Measurements from ENCODE around the gene MIXL1.

DNA sequence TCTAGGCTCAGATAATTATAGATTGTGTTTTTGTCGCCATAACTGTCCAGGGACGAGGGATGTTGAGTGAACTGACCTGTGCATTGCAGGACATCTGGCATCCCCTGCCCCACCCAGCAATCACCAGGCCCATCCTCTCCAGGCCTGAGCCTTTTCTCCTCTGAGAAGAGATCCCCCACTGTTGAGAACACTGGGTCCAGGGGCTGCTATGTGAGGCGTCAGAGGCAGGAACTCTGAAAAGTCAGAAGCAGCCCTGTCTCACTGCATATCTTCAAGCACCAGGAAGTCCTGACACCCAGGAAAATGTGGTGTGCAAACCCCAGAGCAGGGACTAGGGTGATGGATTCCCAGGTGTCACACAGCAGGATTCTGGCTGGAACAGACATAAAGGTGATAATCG, 19.8 kb upstream of the MIXL1 start:
- TF ChIP-seq, protein P1, sequence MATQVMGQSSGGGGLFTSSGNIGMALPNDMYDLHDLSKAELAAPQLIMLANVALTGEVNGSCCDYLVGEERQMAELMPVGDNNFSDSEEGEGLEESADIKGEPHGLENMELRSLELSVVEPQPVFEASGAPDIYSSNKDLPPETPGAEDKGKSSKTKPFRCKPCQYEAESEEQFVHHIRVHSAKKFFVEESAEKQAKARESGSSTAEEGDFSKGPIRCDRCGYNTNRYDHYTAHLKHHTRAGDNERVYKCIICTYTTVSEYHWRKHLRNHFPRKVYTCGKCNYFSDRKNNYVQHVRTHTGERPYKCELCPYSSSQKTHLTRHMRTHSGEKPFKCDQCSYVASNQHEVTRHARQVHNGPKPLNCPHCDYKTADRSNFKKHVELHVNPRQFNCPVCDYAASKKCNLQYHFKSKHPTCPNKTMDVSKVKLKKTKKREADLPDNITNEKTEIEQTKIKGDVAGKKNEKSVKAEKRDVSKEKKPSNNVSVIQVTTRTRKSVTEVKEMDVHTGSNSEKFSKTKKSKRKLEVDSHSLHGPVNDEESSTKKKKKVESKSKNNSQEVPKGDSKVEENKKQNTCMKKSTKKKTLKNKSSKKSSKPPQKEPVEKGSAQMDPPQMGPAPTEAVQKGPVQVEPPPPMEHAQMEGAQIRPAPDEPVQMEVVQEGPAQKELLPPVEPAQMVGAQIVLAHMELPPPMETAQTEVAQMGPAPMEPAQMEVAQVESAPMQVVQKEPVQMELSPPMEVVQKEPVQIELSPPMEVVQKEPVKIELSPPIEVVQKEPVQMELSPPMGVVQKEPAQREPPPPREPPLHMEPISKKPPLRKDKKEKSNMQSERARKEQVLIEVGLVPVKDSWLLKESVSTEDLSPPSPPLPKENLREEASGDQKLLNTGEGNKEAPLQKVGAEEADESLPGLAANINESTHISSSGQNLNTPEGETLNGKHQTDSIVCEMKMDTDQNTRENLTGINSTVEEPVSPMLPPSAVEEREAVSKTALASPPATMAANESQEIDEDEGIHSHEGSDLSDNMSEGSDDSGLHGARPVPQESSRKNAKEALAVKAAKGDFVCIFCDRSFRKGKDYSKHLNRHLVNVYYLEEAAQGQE (IDR thresholded peaks at IDR 0.05; ENCODE audit: low read depth) = no peak
- TF ChIP-seq TEAD4 (IDR thresholded peaks at IDR 0.05) (no peak), TAF1 (IDR thresholded peaks at IDR 0.05; ENCODE audit: low read depth) (no peak), EP300 (IDR thresholded peaks at IDR 0.05; ENCODE audit: borderline replicate concordance) (no peak), ZBTB7A (IDR thresholded peaks at IDR 0.05; ENCODE audit: low read depth) (no peak), EGR1 (IDR thresholded peaks at IDR 0.05) (no peak), CEBPB (IDR thresholded peaks at IDR 0.05) (no peak), YY1 (IDR thresholded peaks at IDR 0.05; ENCODE audit: low read depth) (no peak), FOXM1 (IDR thresholded peaks at IDR 0.05; ENCODE audit: borderline replicate concordance, low read depth) (no peak), NFIC (IDR thresholded peaks at IDR 0.05) (no peak), CREB1 (IDR thresholded peaks at IDR 0.05; ENCODE audit: low read depth) (no peak), RAD21 (IDR thresholded peaks at IDR 0.05; ENCODE audit: low read depth) (no peak)
- TF ChIP-seq, protein P2, sequence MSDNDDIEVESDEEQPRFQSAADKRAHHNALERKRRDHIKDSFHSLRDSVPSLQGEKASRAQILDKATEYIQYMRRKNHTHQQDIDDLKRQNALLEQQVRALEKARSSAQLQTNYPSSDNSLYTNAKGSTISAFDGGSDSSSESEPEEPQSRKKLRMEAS (IDR thresholded peaks at IDR 0.05) = no peak
